ENCODE measurements around the gene ADGRL3. TPM values are rescaled to one million over a fixed set of nuclear protein-coding genes. Genes with fewer than 3 reads are reported as not detected.

Gene ADGRL3
- total RNA-seq, 1 donor from 2014 or later: 44.8 TPM

- Mint-ChIP-seq H3K4me1 (ENCODE audit: unreplicated experiment) (peaks cover 9% of the 10 kb centered on the region), H3K9me3 (ENCODE audit: unreplicated experiment) (peaks cover 9% of the 10 kb centered on the region), H3K4me3 (ENCODE audit: unreplicated experiment) (no peak overlapping the region), H3K27me3 (ENCODE audit: unreplicated experiment) (peaks cover 2% of the 10 kb centered on the region), H3K27ac (ENCODE audit: unreplicated experiment) (no peak overlapping the region), H3K36me3 (ENCODE audit: low read depth, unreplicated experiment) (peaks cover 4% of the 10 kb centered on the region)
- DNase-seq (ENCODE audit: low spot score): no peak
- TF ChIP-seq CTCF (IDR thresholded peaks at IDR 0.05; ENCODE audit: unreplicated experiment): no peak
Measured at GRCh38 chr4:62096881-62097280, 896.8 kb downstream of the ADGRL3 start.

GRCh38 chr4:62115216-62115615, 915.1 kb downstream of the ADGRL3 start:
- H3K9me3 Mint-ChIP-seq (ENCODE audit: unreplicated experiment): no peaks in the 10 kb centered on the region
- H3K27ac Mint-ChIP-seq (ENCODE audit: unreplicated experiment): no peak overlapping the region
- H3K36me3 Mint-ChIP-seq (ENCODE audit: low read depth, unreplicated experiment): no peaks in the 10 kb centered on the region
- no peak overlapping the region for H3K4me3 Mint-ChIP-seq (ENCODE audit: unreplicated experiment)
- H3K27me3 Mint-ChIP-seq (ENCODE audit: unreplicated experiment): no peaks in the 10 kb centered on the region
- DNase-seq (ENCODE audit: low spot score): no peak
- no peak for TF ChIP-seq CTCF (IDR thresholded peaks at IDR 0.05; ENCODE audit: unreplicated experiment)
- no peaks in the 10 kb centered on the region for H3K4me1 Mint-ChIP-seq (ENCODE audit: unreplicated experiment)

GRCh38 chr4:62117886-62118285, 917.8 kb downstream of the ADGRL3 start:
- Mint-ChIP-seq H3K36me3 (ENCODE audit: low read depth, unreplicated experiment) (no peaks in the 10 kb centered on the region), H3K9me3 (ENCODE audit: unreplicated experiment) (no peaks in the 10 kb centered on the region), H3K4me1 (ENCODE audit: unreplicated experiment) (no peaks in the 10 kb centered on the region), H3K4me3 (ENCODE audit: unreplicated experiment) (no peak overlapping the region), H3K27ac (ENCODE audit: unreplicated experiment) (no peak overlapping the region), H3K27me3 (ENCODE audit: unreplicated experiment) (no peaks in the 10 kb centered on the region)
- no peak for DNase-seq (ENCODE audit: low spot score)
- TF ChIP-seq CTCF (IDR thresholded peaks at IDR 0.05; ENCODE audit: unreplicated experiment): no peak

GRCh38 chr4:62118558-62118957, 918.4 kb downstream of the ADGRL3 start:
- no peaks in the 10 kb centered on the region for H3K9me3 Mint-ChIP-seq (ENCODE audit: unreplicated experiment)
- no peaks in the 10 kb centered on the region for H3K4me1 Mint-ChIP-seq (ENCODE audit: unreplicated experiment)
- DNase-seq (ENCODE audit: low spot score): no peak
- H3K27ac Mint-ChIP-seq (ENCODE audit: unreplicated experiment): no peak overlapping the region
- no peaks in the 10 kb centered on the region for H3K27me3 Mint-ChIP-seq (ENCODE audit: unreplicated experiment)
- TF ChIP-seq CTCF (IDR thresholded peaks at IDR 0.05; ENCODE audit: unreplicated experiment): no peak
- H3K4me3 Mint-ChIP-seq (ENCODE audit: unreplicated experiment): no peak overlapping the region
- H3K36me3 Mint-ChIP-seq (ENCODE audit: low read depth, unreplicated experiment): no peaks in the 10 kb centered on the region

GRCh38 chr4:62119195-62119594, 919.1 kb downstream of the ADGRL3 start:
- no peak for TF ChIP-seq CTCF (IDR thresholded peaks at IDR 0.05; ENCODE audit: unreplicated experiment)
- Mint-ChIP-seq H3K27ac (ENCODE audit: unreplicated experiment) (no peak overlapping the region), H3K4me3 (ENCODE audit: unreplicated experiment) (no peak overlapping the region), H3K36me3 (ENCODE audit: low read depth, unreplicated experiment) (no peaks in the 10 kb centered on the region), H3K9me3 (ENCODE audit: unreplicated experiment) (no peaks in the 10 kb centered on the region), H3K27me3 (ENCODE audit: unreplicated experiment) (no peaks in the 10 kb centered on the region), H3K4me1 (ENCODE audit: unreplicated experiment) (no peaks in the 10 kb centered on the region)
- DNase-seq (ENCODE audit: low spot score): no peak

Measured in endothelial cell (in vitro differentiated cells).